Fibroblast of the aortic adventitia (primary cell): ENCODE measurements around the gene PRKCH. TPM values are rescaled to one million over a fixed set of nuclear protein-coding genes. Genes with fewer than 3 reads are reported as not detected.

ENCODE experiments used
- DNase-seq: peaks from one replicate; pipeline ENCODE4 v3.0.0-alpha.2; 2010; ENCODE audit warnings: low read depth
- H3K4me3 ChIP-seq: 2 replicates; pipeline ENCODE4 v1.5.1; 2011; ENCODE audit warnings: low read depth, mild to moderate bottlenecking, control low read depth, low read length, moderate library complexity
- CTCF ChIP-seq: IDR thresholded peaks from 2 replicates; pipeline ENCODE4 v1.5.1; 2011; ENCODE audit warnings: mild to moderate bottlenecking, low read length, control low read depth, inconsistent platforms; ENCODE audit not compliant: insufficient read depth
- total RNA-seq: library from RNA; depleted of rRNA; stranded (reverse); fragments of >200 nt; gene quantifications from 2 replicates; pipeline ENCODE4 v1.2.3, GENCODE V29; 2012; ENCODE audit warnings: low replicate concordance

The PRKCH gene
- total RNA-seq, 1 donor: 4.2 TPM

GRCh38 chr14:61382842-61383241, 61.5 kb downstream of the PRKCH start:
- no peak for TF ChIP-seq CTCF
- DNase-seq: no peak
- H3K4me3 ChIP-seq: no peak overlapping the region

GRCh38 chr14:61385002-61385685, 63.8 kb downstream of the PRKCH start:
- TF ChIP-seq CTCF: no peak
- no peak for DNase-seq
- H3K4me3 ChIP-seq: no peak overlapping the region

- no peak overlapping the region for H3K4me3 ChIP-seq
- TF ChIP-seq CTCF: no peak
- no peak for DNase-seq
Measured at GRCh38 chr14:61386173-61386772, 64.9 kb downstream of the PRKCH start.

GRCh38 chr14:61387076-61387475, 65.7 kb downstream of the PRKCH start:
- TF ChIP-seq CTCF: no peak
- DNase-seq: no peak
- no peak overlapping the region for H3K4me3 ChIP-seq

GRCh38 chr14:61388173-61388975, 67.0 kb downstream of the PRKCH start:
- DNase-seq: peak; percentile 50
- no peak overlapping the region for H3K4me3 ChIP-seq
- TF ChIP-seq CTCF: no peak

DNA sequence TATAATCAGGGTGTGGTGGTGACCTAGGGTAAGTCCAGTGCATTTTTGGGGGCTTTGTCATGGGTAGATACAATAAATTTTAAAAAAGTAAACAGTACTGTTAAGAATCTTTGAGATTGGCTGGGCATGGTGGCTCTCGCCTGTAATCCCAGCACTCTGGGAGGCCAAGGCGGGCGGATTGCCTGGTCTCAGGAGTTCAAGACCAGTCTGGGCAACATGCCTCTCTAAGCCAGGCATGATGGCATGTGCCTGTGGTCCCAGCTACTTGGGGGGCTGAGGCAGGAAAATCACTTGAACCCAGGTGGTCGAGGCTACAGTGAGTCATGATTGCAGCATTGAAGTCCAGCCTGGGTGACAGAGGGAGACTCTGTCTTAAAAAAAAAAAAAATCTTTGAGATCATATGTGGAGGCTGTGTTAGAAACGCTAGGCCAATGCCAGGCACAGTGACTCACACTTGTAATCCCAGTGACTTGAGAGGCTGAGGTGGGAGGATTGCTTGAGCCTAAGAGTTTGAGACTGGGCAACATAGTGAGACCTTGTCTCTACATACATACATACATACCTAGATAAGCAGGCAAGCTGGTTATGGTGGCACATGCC, 67.7 kb downstream of the PRKCH start:
- no peak overlapping the region for H3K4me3 ChIP-seq
- peak; percentile 12 for DNase-seq
- TF ChIP-seq CTCF: no peak
